Fibroblast of pulmonary artery (primary cell): ENCODE data around the gene ANKRD16.
"Not testable (repeated sequence)": the region's sequence is repeated elsewhere in the genome, so short reads cannot be mapped to it uniquely, and the experiment has no call there.

Experiments used
- DNase-seq: peaks from one replicate; pipeline ENCODE4 v3.0.0-alpha.2; 2010; ENCODE audit warnings: low read depth
- H3K4me3 ChIP-seq: replicated peaks from 2 replicates; pipeline ENCODE4 v1.5.1; 2011; ENCODE audit warnings: low read depth, mild to moderate bottlenecking, control low read depth, low read length, moderate library complexity
- TF ChIP-seq, protein P1 (sequence below): IDR thresholded peaks from 2 replicates; pipeline ENCODE4 v1.5.1; 2011; ENCODE audit warnings: mild to moderate bottlenecking, control low read depth, low read length, inconsistent platforms; ENCODE audit errors: missing control alignments

Gene ANKRD16

GRCh38 chr10:5917305-5917704 is 27.6 kb upstream of the ANKRD16 start:
- no peak for DNase-seq
- no peak overlapping the region for H3K4me3 ChIP-seq
- TF ChIP-seq, protein P1, sequence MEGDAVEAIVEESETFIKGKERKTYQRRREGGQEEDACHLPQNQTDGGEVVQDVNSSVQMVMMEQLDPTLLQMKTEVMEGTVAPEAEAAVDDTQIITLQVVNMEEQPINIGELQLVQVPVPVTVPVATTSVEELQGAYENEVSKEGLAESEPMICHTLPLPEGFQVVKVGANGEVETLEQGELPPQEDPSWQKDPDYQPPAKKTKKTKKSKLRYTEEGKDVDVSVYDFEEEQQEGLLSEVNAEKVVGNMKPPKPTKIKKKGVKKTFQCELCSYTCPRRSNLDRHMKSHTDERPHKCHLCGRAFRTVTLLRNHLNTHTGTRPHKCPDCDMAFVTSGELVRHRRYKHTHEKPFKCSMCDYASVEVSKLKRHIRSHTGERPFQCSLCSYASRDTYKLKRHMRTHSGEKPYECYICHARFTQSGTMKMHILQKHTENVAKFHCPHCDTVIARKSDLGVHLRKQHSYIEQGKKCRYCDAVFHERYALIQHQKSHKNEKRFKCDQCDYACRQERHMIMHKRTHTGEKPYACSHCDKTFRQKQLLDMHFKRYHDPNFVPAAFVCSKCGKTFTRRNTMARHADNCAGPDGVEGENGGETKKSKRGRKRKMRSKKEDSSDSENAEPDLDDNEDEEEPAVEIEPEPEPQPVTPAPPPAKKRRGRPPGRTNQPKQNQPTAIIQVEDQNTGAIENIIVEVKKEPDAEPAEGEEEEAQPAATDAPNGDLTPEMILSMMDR, result no peak

DNA sequence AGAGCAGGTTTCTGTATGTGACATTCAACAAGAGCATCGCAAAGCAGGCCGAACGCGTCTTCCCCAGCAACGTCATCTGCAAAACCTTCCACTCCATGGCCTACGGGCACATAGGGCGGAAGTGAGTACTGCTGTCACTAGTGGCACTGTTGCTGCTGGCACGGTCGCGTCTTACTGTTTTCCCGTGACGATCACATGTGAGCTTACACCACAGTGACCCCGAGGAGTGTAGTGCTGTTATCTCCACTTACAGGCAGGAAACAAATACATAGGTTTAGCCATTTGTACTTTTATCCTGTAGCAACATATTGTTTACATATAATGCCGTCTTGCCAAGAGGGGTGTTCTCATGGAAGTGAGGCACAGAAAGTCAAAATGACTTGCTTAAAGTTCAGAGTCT is 25.8 kb upstream of the ANKRD16 start:
- no peak overlapping the region for H3K4me3 ChIP-seq
- TF ChIP-seq, protein P1, result no peak
- DNase-seq, result no peak

- no peak for DNase-seq
- TF ChIP-seq, protein P1, result no peak
- no peak overlapping the region for H3K4me3 ChIP-seq
Measured at GRCh38 chr10:5913736-5914135, 24.0 kb upstream of the ANKRD16 start.

GRCh38 chr10:5911670-5912069 is 22.0 kb upstream of the ANKRD16 start:
- TF ChIP-seq, protein P1, result no peak
- DNase-seq, result no peak
- H3K4me3 ChIP-seq, result no peak overlapping the region

GRCh38 chr10:5910323-5911100 is 20.8 kb upstream of the ANKRD16 start:
- H3K4me3 ChIP-seq, result no peak overlapping the region
- TF ChIP-seq, protein P1, result no peak
- DNase-seq, result no peak

DNA sequence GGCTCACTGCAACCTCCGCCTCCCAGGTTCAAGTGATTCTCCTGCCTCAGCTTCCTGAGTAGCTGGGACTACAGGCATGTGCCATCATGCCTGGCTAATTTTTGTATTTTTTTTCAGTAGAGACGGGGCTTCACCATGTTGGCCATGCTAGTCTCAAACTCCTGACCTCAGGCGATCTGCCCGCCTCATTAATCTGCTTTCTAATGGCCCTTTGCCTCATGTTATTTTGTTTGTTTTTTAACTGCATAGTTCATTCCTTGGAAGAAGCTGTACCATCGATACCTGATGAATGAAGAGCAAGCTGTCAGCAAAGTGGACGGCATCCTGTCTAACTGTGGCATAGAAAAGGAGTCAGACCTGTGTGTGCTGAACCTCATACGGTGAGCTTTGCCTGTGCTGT is 19.0 kb upstream of the ANKRD16 start:
- H3K4me3 ChIP-seq, DNase-seq: not testable (repeated sequence)

- no peak overlapping the region for H3K4me3 ChIP-seq
- TF ChIP-seq, protein P1, result no peak
- no peak for DNase-seq
Measured at GRCh38 chr10:5906651-5907050, 17.0 kb upstream of the ANKRD16 start.
